Activated CD8-positive, alpha-beta memory T cell treated with anti-CD3 and anti-CD28 coated beads for 36 hours (primary cell): ENCODE results near the gene ZDHHC14. TPM values are rescaled to one million over a fixed set of nuclear protein-coding genes. Genes with fewer than 3 reads are reported as not detected.

ENCODE experiments used
- CTCF ChIA-PET: fragments of 350-600 bp; sonication (Branson Sonifier 250); formaldehyde crosslinking; loops from one replicate; lab custom pipeline; 2021; ENCODE audit warnings: antibody characterized with exemption; lab: Charles Lee
- POLR2A ChIA-PET: fragments of 350-600 bp; sonication (Branson Sonifier 250); formaldehyde crosslinking; loops from one replicate; lab custom pipeline; 2021; ENCODE audit warnings: antibody characterized with exemption; lab: Charles Lee
- total RNA-seq, 2 experiments: library from RNA; stranded (reverse); gene quantifications; one replicate each; pipeline ENCODE4 v1.2.3, GENCODE V29; 2021

Gene ZDHHC14
- total RNA-seq, 2 experiments from 2014 or later = 6.5 to 7.2 TPM

GRCh38 chr6:157518397-157519250 lies 137.6 kb downstream of the ZDHHC14 start:
- ChIA-PET POLR2A (no interaction called here), CTCF (no interaction called here)

GRCh38 chr6:157519255-157520116 lies 138.5 kb downstream of the ZDHHC14 start:
- ChIA-PET CTCF (no interaction called here), POLR2A (no interaction called here)

- CTCF ChIA-PET = no interaction called here
- POLR2A ChIA-PET = no interaction called here
These were observed 139.1 kb downstream of the ZDHHC14 start for GRCh38 chr6:157520117-157520406.

GRCh38 chr6:157520596-157521361 lies 139.8 kb downstream of the ZDHHC14 start:
- POLR2A ChIA-PET = no interaction called here
- CTCF ChIA-PET = no interaction called here

GRCh38 chr6:157521362-157522335 lies 140.7 kb downstream of the ZDHHC14 start:
- ChIA-PET POLR2A (no interaction called here), CTCF (no interaction called here)

GRCh38 chr6:157522472-157522871 lies 141.5 kb downstream of the ZDHHC14 start:
- CTCF ChIA-PET = no interaction called here

GRCh38 chr6:157524735-157525134 lies 143.7 kb downstream of the ZDHHC14 start:
- CTCF ChIA-PET = no interaction called here
- POLR2A ChIA-PET = no interaction called here

More at GRCh38 chr6:157522472-157522871, 141.5 kb downstream of the ZDHHC14 start:
- POLR2A ChIA-PET = no interaction called here

- POLR2A ChIA-PET = no interaction called here
- CTCF ChIA-PET = no interaction called here
These were observed 144.4 kb downstream of the ZDHHC14 start for GRCh38 chr6:157525292-157525889.

GRCh38 chr6:157525918-157526425 lies 145.0 kb downstream of the ZDHHC14 start:
- ChIA-PET POLR2A (no interaction called here), CTCF (no interaction called here)

- CTCF ChIA-PET = no interaction called here
- POLR2A ChIA-PET = no interaction called here
These were observed 146.5 kb downstream of the ZDHHC14 start for GRCh38 chr6:157527471-157527907.

- POLR2A ChIA-PET = no interaction called here
These were observed 148.1 kb downstream of the ZDHHC14 start for GRCh38 chr6:157528931-157529653.

GRCh38 chr6:157529654-157530039 lies 148.7 kb downstream of the ZDHHC14 start:
- CTCF ChIA-PET = no interaction called here

More at GRCh38 chr6:157528931-157529653, 148.1 kb downstream of the ZDHHC14 start:
- CTCF ChIA-PET = no interaction called here

GRCh38 chr6:157530126-157530525 lies 149.1 kb downstream of the ZDHHC14 start:
- ChIA-PET POLR2A (no interaction called here), CTCF (no interaction called here)

More at GRCh38 chr6:157529654-157530039, 148.7 kb downstream of the ZDHHC14 start:
- POLR2A ChIA-PET = no interaction called here

- ChIA-PET CTCF (no interaction called here), POLR2A (no interaction called here)
These were observed 149.8 kb downstream of the ZDHHC14 start for GRCh38 chr6:157530724-157531168.

GRCh38 chr6:157531169-157531985 lies 150.4 kb downstream of the ZDHHC14 start:
- ChIA-PET CTCF (no interaction called here), POLR2A (interaction anchor here (0.6 kb wide), 1 partner anchor 331 kb away, joined by 10 read pairs; no protein-coding TSS in a partner anchor)

- POLR2A ChIA-PET = interaction anchor here (0.6 kb wide), 1 partner anchor 330 kb away, joined by 10 read pairs; no protein-coding TSS in a partner anchor
- CTCF ChIA-PET = no interaction called here
These were observed 151.0 kb downstream of the ZDHHC14 start for GRCh38 chr6:157531986-157532365.
